HEK293 (cell line): ENCODE measurements around the gene ZDHHC14.

Source experiments
- CTCF ChIA-PET: fragments of 350-600 bp; formaldehyde crosslinking; extraction: SDS; loops from one replicate; lab custom pipeline; 2021; ENCODE audit warnings: antibody characterized with exemption; lab: Yijun Ruan, JAX
- POLR2A ChIA-PET: fragments of 300-600 bp; formaldehyde crosslinking; extraction: SDS; loops from one replicate; lab custom pipeline; 2020; ENCODE audit warnings: antibody characterized with exemption, inconsistent platforms; lab: Yijun Ruan, JAX
- H3K27ac ChIP-seq: fragments of 200-500 bp; sonication (Bioruptor generic); 2 replicates; pipeline ENCODE4 v1.5.1; 2014; ENCODE audit warnings: low read depth, low read length, control low read depth, inconsistent platforms; ENCODE audit errors: extremely low read depth
- H3K36me3 ChIP-seq, 2 experiments: fragments of 200-500 bp in 1 of 2; sonication (Bioruptor generic) in 1 of 2; 1 replicate in 1 of 2; 2 replicates in 1 of 2; pipeline ENCODE4 v1.5.1; 2014 to 2017; ENCODE audit warnings: inconsistent platforms in 2 of 2, low read length in 2 of 2; ENCODE audit not compliant: control insufficient read depth in 2 of 2, insufficient read depth in 1 of 2
- H3K4me1 ChIP-seq: fragments of 200-500 bp; sonication (Bioruptor generic); 2 replicates; pipeline ENCODE4 v1.5.1; 2014; ENCODE audit warnings: mild to moderate bottlenecking, low read length, inconsistent platforms; ENCODE audit not compliant: control insufficient read depth, insufficient read depth
- H3K4me3 ChIP-seq: 2 replicates; pipeline ENCODE4 v1.5.1; 2011; ENCODE audit warnings: low read depth, mild to moderate bottlenecking, control low read depth, low read length, moderate library complexity
- H3K9me3 ChIP-seq: fragments of 200-500 bp; sonication (Bioruptor generic); 2 replicates; pipeline ENCODE4 v1.5.1; 2014; ENCODE audit warnings: low read depth, low read length, inconsistent platforms; ENCODE audit not compliant: control insufficient read depth, insufficient read depth
- BCL11A ChIP-seq: fragments of 450-650 bp; formaldehyde crosslinking; IDR thresholded peaks from 2 replicates; pipeline ENCODE4 v1.5.1; 2016; ENCODE audit warnings: low read depth, missing biosample characterization, missing genetic modification characterization
- GFI1B ChIP-seq: fragments of 450-650 bp; formaldehyde crosslinking; IDR thresholded peaks from 2 replicates; pipeline ENCODE4 v1.5.1; 2016; ENCODE audit warnings: missing biosample characterization, missing genetic modification characterization
- HIC1 ChIP-seq: fragments of 450-650 bp; formaldehyde crosslinking; IDR thresholded peaks from 2 replicates; pipeline ENCODE4 v1.5.1; 2016; ENCODE audit warnings: missing biosample characterization, missing genetic modification characterization
- HOXA7 ChIP-seq: sonication (generic); formaldehyde crosslinking; IDR thresholded peaks from 2 replicates; pipeline ENCODE4 v1.8.1; 2022; ENCODE audit warnings: missing genetic modification reagents, borderline replicate concordance
- PRDM1 ChIP-seq: fragments of 450-650 bp; formaldehyde crosslinking; IDR thresholded peaks from 2 replicates; pipeline ENCODE4; 2016; ENCODE audit warnings: missing biosample characterization, missing genetic modification characterization
- ZBTB1 ChIP-seq: fragments of 450-650 bp; formaldehyde crosslinking; IDR thresholded peaks from 2 replicates; pipeline ENCODE4 v1.5.1; 2016; ENCODE audit warnings: missing biosample characterization, missing genetic modification characterization
- ZFP37 ChIP-seq: fragments of 450-650 bp; formaldehyde crosslinking; IDR thresholded peaks from 2 replicates; pipeline ENCODE4 v1.5.1; 2016; ENCODE audit warnings: missing biosample characterization, missing genetic modification characterization
- ZNF10 ChIP-seq: fragments of 450-650 bp; formaldehyde crosslinking; IDR thresholded peaks from 2 replicates; pipeline ENCODE4 v1.5.1; 2017; ENCODE audit warnings: missing biosample characterization, missing genetic modification characterization
- ZNF138 ChIP-seq: fragments of 450-650 bp; formaldehyde crosslinking; IDR thresholded peaks from 2 replicates; pipeline ENCODE4 v1.5.1; 2016; ENCODE audit warnings: missing biosample characterization, missing genetic modification characterization, borderline replicate concordance
- ZNF146 ChIP-seq: fragments of 450-650 bp; formaldehyde crosslinking; IDR thresholded peaks from 2 replicates; pipeline ENCODE4 v1.5.1; 2016; ENCODE audit warnings: missing biosample characterization, missing genetic modification characterization
- ZNF148 ChIP-seq: fragments of 450-650 bp; formaldehyde crosslinking; IDR thresholded peaks from 2 replicates; pipeline ENCODE4 v1.5.0; 2017; ENCODE audit warnings: missing biosample characterization, missing genetic modification characterization, borderline replicate concordance
- ZNF223 ChIP-seq: fragments of 450-650 bp; formaldehyde crosslinking; IDR thresholded peaks from 2 replicates; pipeline ENCODE4 v1.5.1; 2016; ENCODE audit warnings: missing biosample characterization, missing genetic modification characterization
- ZNF280D ChIP-seq: fragments of 450-650 bp; formaldehyde crosslinking; IDR thresholded peaks from 2 replicates; pipeline ENCODE4 v1.5.1; 2016; ENCODE audit warnings: missing biosample characterization, missing genetic modification characterization
- ZNF302 ChIP-seq: fragments of 450-650 bp; formaldehyde crosslinking; IDR thresholded peaks from 2 replicates; pipeline ENCODE4 v1.5.1; 2016; ENCODE audit warnings: missing biosample characterization, missing genetic modification characterization, low read depth
- ZNF341 ChIP-seq: fragments of 450-650 bp; formaldehyde crosslinking; IDR thresholded peaks from 2 replicates; pipeline ENCODE4; 2016; ENCODE audit warnings: low read depth, missing biosample characterization, missing genetic modification characterization
- ZNF366 ChIP-seq: fragments of 450-650 bp; formaldehyde crosslinking; conservative IDR thresholded peaks from 2 replicates; pipeline ENCODE4 v1.5.1; 2016; ENCODE audit warnings: missing biosample characterization, missing genetic modification characterization
- ZNF394 ChIP-seq: fragments of 450-650 bp; formaldehyde crosslinking; IDR thresholded peaks from 2 replicates; pipeline ENCODE4 v1.5.1; 2016; ENCODE audit warnings: missing biosample characterization, missing genetic modification characterization, mild to moderate bottlenecking, moderate library complexity, borderline replicate concordance
- ZNF426 ChIP-seq: fragments of 450-650 bp; formaldehyde crosslinking; IDR thresholded peaks from 2 replicates; pipeline ENCODE4 v1.5.1; 2017; ENCODE audit warnings: missing biosample characterization, missing genetic modification characterization, mild to moderate bottlenecking, inconsistent platforms, moderate library complexity
- ZNF510 ChIP-seq: fragments of 450-650 bp; formaldehyde crosslinking; IDR thresholded peaks from 2 replicates; pipeline ENCODE4 v1.5.1; 2018; ENCODE audit warnings: mild to moderate bottlenecking, missing genetic modification characterization, missing biosample characterization; ENCODE audit not compliant: insufficient replicate concordance
- ZNF600 ChIP-seq: fragments of 450-650 bp; formaldehyde crosslinking; IDR thresholded peaks from 2 replicates; pipeline ENCODE4 v1.5.1; 2016; ENCODE audit warnings: missing biosample characterization, missing genetic modification characterization
- ZNF610 ChIP-seq: fragments of 450-650 bp; formaldehyde crosslinking; IDR thresholded peaks from 2 replicates; pipeline ENCODE4 v1.5.1; 2016; ENCODE audit warnings: missing biosample characterization, missing genetic modification characterization, borderline replicate concordance
- ZNF768 ChIP-seq: fragments of 450-650 bp; formaldehyde crosslinking; IDR thresholded peaks from 2 replicates; pipeline ENCODE4 v1.5.1; 2018; ENCODE audit warnings: missing biosample characterization, mild to moderate bottlenecking, missing genetic modification characterization
- ZNF843 ChIP-seq: fragments of 450-650 bp; formaldehyde crosslinking; IDR thresholded peaks from 2 replicates; pipeline ENCODE4 v1.5.1; 2016; ENCODE audit warnings: missing biosample characterization, missing genetic modification characterization

ZDHHC14 gene

GRCh38 chr6:157596461-157596860 is 215.5 kb downstream of the ZDHHC14 start:
- CTCF ChIA-PET = interaction anchor here (0.7 to 1.4 kb wide), 7 partner anchors 13 to 282 kb away, joined by 3 to 9 read pairs (median 4); no protein-coding TSS in a partner anchor
- H3K9me3 ChIP-seq = no peaks in the 10 kb centered on the region
- TF ChIP-seq GFI1B (tag by site-specific recombination) (no peak), ZNF768 (no peak), ZNF223 (tag by site-specific recombination) (no peak), ZNF394 (tag by site-specific recombination) (no peak), HIC1 (tag by site-specific recombination) (no peak), ZNF302 (tag by site-specific recombination) (no peak), ZNF280D (tag by site-specific recombination) (no peak), ZNF10 (tag by site-specific recombination) (no peak), BCL11A (tag by site-specific recombination) (no peak), ZNF341 (tag by site-specific recombination) (no peak), ZNF510 (tag by site-specific recombination) (no peak), ZNF843 (tag by site-specific recombination) (no peak)
- POLR2A ChIA-PET = no interaction called here
- no peak overlapping the region for H3K4me3 ChIP-seq
- no peaks in the 10 kb centered on the region for H3K36me3 ChIP-seq
- no peaks in the 10 kb centered on the region for H3K4me1 ChIP-seq
- no peak overlapping the region for H3K27ac ChIP-seq

GRCh38 chr6:157596886-157597285 is 215.9 kb downstream of the ZDHHC14 start:
- no peak overlapping the region for H3K4me3 ChIP-seq
- H3K27ac ChIP-seq = no peak overlapping the region
- H3K9me3 ChIP-seq = no peaks in the 10 kb centered on the region
- TF ChIP-seq ZBTB1 (tag by site-specific recombination) (no peak), ZNF366 (tag by site-specific recombination) (no peak), ZFP37 (no peak), ZNF426 (no peak), ZNF146 (tag by site-specific recombination) (no peak), ZNF138 (tag by site-specific recombination) (no peak), HOXA7 (no peak), ZNF600 (tag by site-specific recombination) (no peak), ZNF610 (tag by site-specific recombination) (no peak), ZNF148 (tag by site-specific recombination) (no peak), PRDM1 (tag by site-specific recombination) (no peak)
- TF ChIP-seq, all 188 proteins: peak for 0
- ChIA-PET POLR2A (no interaction called here), CTCF (interaction anchor here (0.6 to 1.6 kb wide), 9 partner anchors 16 to 282 kb away, joined by 3 to 9 read pairs (median 3); no protein-coding TSS in a partner anchor)
- Histone ChIP-seq H3K4me1 (no peaks in the 10 kb centered on the region), H3K36me3 (no peaks in the 10 kb centered on the region)
